Measurements from ENCODE around the gene GBP7.

DNA sequence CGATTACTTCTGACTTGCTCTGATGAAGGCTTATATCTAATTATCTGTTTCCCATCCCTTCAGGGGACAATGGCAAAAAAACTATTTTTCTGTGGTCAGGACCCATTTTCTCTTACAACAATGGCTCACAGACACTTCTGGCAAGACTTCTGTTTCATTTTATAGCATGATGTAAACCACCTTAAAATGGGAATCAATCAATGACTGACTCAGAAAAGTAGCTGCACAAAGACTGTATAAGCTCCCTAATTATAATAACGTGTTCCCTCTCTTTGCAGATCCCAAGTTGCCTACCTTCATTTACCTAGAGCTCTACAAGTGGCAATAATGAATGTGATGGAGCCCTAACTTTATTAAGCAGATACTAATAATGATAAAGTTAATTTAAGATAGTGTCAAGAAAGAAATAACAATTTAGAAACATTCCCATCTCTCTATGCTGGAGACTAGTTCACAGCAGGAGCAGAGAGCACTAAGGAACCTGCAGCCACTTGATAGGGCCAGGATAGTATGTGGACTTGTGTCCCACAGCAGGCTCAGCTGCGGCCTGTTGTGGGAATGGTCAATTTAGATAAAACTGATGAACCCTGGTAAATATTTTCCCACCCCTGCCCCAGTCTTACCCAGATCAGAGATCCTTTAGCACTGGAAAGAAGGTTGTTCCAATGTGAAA, 50.4 kb downstream of the GBP7 start:
- TF ChIP-seq POLR2AphosphoS5 (IDR thresholded peaks at IDR 0.05; ENCODE audit: borderline replicate concordance, low read depth, low read length) = no peak
- no peak for TF ChIP-seq EZH2 (IDR thresholded peaks at IDR 0.05)
- TF ChIP-seq FOXP2 (optimal IDR thresholded peaks at IDR 0.05; ENCODE audit: control extremely low read depth, extremely low read length, insufficient read depth) = no peak
